ENCODE data around the gene COL16A1. TPM values are rescaled to one million over a fixed set of nuclear protein-coding genes. Genes with fewer than 3 reads are reported as not detected.

Gene COL16A1
- total RNA-seq, 1 donor: 86.4 TPM

DNA sequence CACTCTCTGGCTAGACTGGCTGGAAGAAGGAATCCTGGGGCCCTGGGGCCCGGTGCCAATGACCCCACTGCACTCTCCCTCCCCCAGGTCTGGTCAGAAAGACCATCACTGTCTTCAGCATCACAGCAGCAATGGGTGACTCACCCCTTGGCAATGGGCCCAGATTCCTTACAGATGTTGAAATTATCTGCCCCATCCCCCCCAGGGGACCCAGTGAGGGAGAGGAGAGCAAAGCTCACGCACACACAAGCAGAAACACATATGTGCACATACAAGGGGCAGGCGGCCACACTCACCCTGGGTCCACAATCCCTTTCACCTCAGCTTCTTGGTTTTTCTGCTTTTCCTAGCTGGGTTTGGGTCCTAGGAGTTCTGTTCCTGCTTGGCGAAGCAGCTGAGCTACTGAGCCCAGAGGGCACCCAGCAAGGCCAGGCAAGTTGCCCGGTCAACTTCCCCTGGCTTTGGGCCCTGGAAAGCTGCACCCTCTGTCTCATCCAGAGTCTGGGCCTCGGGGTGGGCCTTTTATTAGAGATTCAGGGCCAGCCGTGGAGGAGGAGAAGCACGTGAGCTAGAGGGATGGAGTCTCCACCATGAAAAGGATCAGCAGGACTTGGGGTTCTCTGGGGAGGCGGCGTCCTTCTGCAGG lies 2.6 kb downstream of the COL16A1 start:
- TF ChIP-seq, protein P1, sequence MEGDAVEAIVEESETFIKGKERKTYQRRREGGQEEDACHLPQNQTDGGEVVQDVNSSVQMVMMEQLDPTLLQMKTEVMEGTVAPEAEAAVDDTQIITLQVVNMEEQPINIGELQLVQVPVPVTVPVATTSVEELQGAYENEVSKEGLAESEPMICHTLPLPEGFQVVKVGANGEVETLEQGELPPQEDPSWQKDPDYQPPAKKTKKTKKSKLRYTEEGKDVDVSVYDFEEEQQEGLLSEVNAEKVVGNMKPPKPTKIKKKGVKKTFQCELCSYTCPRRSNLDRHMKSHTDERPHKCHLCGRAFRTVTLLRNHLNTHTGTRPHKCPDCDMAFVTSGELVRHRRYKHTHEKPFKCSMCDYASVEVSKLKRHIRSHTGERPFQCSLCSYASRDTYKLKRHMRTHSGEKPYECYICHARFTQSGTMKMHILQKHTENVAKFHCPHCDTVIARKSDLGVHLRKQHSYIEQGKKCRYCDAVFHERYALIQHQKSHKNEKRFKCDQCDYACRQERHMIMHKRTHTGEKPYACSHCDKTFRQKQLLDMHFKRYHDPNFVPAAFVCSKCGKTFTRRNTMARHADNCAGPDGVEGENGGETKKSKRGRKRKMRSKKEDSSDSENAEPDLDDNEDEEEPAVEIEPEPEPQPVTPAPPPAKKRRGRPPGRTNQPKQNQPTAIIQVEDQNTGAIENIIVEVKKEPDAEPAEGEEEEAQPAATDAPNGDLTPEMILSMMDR (IDR thresholded peaks at IDR 0.05; ENCODE audit: insufficient read depth, low read depth, low read length): no peak
- peak overlapping the region; percentile 74 for H3K4me3 ChIP-seq (ENCODE audit: low read depth, low read length)
- DNase-seq (ENCODE audit: low read depth): peak; percentile 96

DNA sequence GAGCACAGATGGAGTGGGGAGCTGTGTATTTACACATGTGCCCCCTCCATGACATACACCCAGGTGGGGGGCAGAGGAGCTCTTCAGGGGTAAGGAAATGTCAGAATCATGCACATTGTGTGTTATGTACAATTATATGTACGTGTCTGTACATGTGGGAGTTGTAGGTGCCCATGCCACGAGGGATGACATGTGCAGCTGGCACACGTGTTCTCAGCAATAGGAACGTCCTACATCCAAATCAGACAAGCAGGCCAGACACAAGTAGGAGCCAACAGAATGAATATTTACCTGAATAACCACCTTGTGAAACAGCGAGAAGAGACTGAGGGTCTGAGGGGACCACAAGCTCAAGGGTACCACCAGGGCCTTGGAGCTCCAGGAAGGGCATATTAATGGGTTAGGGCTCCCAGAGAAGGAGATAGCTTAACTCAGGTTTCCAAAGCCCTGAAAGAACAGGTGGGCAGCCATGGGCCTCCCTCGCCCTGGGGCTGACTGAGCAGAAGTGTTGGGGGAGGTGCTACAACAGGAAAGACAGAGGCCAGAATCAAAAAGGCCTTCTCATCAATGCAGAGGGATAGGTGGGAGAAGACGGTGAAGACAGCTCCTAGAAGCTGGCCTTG lies 3.2 kb downstream of the COL16A1 start:
- TF ChIP-seq, protein P1 (IDR thresholded peaks at IDR 0.05; ENCODE audit: insufficient read depth, low read depth, low read length): no peak
- H3K4me3 ChIP-seq (ENCODE audit: low read depth, low read length): peak overlapping the region; percentile 21
- no peak for DNase-seq (ENCODE audit: low read depth)

DNA sequence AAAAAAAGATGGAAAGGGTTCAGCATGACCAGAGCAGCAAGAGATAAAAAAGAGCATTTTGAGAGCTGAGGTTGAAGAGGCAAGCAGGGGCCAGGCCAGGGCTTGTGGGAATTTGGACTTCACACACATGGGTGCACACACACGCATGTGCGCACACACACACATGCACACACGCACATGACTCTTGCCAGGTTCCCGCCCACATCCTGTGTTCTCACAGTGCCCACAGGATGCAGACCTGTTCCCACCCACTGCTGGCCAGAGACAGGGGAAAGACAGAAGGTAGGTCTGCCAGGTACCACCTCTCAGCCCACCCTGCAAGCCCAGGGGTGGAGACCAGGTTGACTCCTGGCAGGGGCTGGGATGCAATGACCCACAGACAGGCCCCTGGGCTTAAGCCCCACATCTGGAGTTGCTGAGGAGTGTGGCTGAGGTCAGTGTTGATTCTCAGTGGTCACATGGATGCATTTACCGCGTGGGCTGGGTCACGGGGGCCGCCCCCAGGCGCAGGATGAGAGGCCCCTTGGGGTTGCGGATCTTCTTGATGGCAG lies 4.4 kb downstream of the COL16A1 start:
- no peak for DNase-seq (ENCODE audit: low read depth)
- H3K4me3 ChIP-seq (ENCODE audit: low read depth, low read length): no peak overlapping the region
- TF ChIP-seq, protein P1 (IDR thresholded peaks at IDR 0.05; ENCODE audit: insufficient read depth, low read depth, low read length): no peak

DNA sequence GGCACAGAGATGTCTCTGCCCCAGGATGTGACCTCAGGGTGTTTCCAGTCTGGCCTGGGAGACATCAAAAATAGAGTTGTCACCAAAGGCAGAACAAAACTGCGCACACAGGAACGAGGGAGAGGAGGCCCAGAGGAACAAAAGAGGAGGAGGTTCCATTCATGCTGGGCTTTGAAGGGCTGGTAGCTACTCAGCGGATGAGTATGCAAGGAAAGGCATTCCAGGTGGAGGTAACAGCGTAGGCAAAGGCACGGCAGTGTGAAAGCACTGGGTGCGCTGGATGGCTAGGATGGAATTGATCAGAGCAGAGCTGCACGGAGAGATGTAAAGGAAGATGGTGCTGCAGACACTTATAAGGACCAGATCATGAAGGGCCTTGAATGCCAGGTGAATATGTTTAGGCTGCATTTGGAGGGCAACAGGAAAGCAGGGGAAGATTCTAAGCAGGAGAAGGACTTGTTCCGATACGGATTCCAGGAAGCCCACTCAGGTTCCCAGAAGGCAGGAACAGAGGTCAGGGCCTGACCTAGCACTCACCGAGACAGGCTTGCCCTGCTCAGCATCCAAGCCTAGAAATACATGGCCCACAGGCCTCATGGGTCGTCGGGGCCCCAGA lies 6.3 kb downstream of the COL16A1 start:
- H3K4me3 ChIP-seq (ENCODE audit: low read depth, low read length): no peak overlapping the region
- DNase-seq (ENCODE audit: low read depth): no peak
- TF ChIP-seq, protein P1 (IDR thresholded peaks at IDR 0.05; ENCODE audit: insufficient read depth, low read depth, low read length): no peak

DNA sequence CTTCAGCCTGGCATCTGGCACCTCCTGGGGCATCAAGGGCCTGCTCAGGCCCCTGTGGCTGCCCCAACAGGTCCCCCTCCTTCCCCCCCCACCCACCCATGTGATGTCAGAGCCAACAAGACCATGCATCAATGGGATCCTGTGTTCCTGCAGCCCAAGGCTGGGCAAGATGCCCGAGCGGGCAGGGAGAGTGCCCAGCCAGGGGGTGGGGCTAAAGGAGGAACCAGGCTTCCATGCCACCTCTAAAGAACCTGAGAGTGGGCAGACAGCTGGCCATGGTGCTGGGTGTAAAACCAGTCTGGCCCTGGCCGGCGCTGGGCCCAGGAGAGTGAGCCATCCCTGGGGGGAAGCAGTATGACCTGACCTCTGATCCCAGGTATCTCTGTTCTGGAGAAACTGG lies 7.6 kb downstream of the COL16A1 start:
- DNase-seq (ENCODE audit: low read depth): no peak
- H3K4me3 ChIP-seq (ENCODE audit: low read depth, low read length): no peak overlapping the region
- TF ChIP-seq, protein P1 (IDR thresholded peaks at IDR 0.05; ENCODE audit: insufficient read depth, low read depth, low read length): no peak

DNA sequence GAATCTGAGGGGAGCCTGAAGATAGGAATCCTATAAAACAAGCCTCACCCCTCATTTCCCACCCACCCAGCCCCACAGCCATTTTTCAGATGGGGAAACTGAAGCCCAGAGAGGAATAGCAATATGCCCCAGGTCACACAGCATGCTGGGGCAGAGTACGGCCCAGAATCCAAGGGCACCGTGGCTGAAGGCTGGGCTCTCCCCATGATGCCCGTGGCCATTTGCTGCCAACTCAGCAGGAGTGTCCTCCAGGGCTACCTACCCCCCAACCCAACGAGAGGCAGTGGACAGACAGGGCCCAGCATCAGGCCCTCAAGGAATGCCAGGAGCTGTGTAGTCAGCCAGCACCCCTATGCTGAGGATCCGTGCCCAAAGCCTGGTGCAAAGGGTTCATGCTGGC lies 8.5 kb downstream of the COL16A1 start:
- H3K4me3 ChIP-seq (ENCODE audit: low read depth, low read length): no peak overlapping the region
- DNase-seq (ENCODE audit: low read depth): no peak
- TF ChIP-seq, protein P1 (IDR thresholded peaks at IDR 0.05; ENCODE audit: insufficient read depth, low read depth, low read length): no peak

Data from fibroblast of villous mesenchyme (primary cell).